CD4-positive, alpha-beta T cell treated with Interleukin-17A for 1 hour (primary cell): ENCODE data around the gene MAPRE2.
"Not testable (repeated sequence)": the region's sequence is repeated elsewhere in the genome, so short reads cannot be mapped to it uniquely, and the experiment has no call there.

Experiments
- DNase-seq: peaks from one replicate; pipeline ENCODE4 v3.0.0-alpha.2; 2020

MAPRE2 gene

GRCh38 chr18:35127201-35127600 is 86.0 kb downstream of the MAPRE2 start:
- no peak for DNase-seq

GRCh38 chr18:35128675-35129074 is 87.5 kb downstream of the MAPRE2 start:
- DNase-seq: no peak

DNA sequence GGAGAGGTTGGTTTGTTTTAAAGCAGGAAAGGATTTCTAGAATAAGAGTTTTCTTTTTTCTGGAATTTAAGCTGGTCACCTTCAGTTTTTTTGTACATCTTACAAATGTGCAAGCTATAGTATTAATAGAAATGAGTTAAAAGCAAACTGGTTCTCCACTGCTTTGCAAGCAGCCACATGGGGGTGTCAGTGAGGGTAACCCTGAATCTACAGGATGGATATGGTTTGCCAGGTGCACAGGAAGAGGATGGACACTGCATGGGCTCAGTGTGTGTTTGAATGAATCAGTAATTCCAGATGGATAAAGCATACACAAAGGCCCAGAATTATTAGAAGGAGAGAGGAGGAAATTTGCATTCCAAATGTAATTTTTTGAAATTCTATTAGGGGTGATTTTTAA is 89.0 kb downstream of the MAPRE2 start:
- no peak for DNase-seq

DNA sequence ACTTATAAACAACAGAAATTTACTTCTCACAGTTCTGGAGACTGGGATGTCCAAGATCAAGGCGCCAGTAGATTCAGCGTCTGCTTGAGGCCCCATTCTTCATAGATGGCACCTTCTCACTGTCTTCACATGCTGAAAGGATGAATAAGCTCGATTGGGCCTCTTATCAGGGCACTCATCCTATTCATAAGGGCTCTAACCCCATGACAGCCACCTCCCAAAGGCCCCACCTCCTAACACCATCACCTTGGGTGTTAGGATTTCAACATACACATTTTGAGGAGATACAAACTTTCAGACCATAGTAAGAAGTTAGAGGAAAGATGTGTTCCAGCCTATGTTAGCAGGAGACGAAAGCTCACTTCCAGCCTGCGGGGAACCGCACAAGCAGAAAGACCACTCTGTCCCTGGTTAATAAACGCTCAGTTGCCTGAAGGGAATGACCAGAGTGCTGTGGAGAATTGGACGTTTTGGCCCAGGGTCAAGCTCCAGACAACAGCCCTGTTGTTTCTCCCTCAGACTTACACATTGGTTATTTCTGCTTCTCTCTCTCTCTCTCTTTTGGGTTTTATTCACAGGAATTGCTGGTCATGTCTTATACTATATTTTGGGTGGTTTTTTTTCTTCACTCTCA is 90.3 kb downstream of the MAPRE2 start:
- DNase-seq: no peak

DNA sequence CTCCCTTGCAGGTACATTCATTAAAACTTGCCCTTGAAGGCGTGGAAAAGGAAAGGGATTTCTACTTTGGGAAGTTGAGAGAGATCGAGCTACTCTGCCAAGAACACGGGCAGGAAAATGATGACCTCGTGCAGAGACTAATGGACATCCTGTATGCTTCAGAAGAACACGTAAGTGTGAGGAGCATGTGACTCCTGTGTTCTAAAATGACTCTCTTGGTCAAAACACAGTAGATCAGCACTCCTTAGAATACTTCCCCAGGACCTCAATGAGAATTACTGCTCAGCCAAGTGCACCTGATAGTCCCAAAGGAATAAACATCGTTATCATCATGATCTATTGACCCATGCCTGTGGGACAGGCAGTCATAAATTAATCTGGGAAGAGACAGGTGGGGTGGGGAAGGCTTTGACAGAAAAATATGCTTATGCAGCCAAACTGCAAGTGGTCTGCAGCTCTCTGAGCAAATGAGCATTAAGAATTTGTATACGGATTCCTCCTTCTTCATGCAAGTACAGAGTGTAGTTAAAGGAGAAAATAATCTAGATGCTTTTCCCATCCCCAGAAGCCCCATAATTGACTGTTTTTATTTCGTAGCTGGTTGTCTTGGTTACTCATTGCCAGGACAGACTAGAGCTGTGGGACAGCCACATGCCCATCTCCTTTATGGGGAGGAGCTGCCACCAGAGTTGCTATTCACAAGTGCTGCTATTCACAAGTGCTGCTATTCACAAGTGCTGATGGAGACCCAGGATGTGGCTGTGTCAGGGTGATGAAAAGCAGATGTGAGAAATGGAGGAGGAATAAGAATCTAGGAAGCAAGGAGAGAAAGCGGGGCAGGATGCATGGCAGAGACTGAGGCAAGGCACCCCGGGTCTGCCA is 91.0 kb downstream of the MAPRE2 start:
- DNase-seq: no peak

DNA sequence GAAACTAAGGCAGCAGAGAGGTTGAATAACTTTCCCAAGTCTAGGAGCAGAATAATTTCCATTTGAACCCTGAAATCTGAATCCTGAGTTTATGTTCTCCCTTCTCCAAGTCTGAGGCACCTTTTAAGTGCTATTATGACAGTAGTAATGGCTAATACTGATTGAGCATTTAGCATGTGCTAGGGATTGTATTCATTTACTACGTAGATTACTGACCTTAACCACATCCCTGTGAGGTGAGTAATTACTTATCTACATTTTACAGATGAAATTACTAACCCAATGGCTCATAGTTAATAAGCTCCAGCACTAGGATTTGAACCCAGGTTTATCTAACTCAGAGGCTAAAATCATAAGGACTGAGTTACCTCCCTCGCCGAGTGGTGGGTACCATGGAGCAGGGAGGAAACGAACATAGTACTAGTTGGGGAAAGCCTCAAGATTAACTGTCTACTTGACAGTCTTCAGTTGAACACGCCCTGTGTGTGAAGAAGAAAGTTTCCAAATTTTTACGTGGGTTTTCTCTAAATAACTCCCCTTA is 93.0 kb downstream of the MAPRE2 start:
- no peak for DNase-seq

DNA sequence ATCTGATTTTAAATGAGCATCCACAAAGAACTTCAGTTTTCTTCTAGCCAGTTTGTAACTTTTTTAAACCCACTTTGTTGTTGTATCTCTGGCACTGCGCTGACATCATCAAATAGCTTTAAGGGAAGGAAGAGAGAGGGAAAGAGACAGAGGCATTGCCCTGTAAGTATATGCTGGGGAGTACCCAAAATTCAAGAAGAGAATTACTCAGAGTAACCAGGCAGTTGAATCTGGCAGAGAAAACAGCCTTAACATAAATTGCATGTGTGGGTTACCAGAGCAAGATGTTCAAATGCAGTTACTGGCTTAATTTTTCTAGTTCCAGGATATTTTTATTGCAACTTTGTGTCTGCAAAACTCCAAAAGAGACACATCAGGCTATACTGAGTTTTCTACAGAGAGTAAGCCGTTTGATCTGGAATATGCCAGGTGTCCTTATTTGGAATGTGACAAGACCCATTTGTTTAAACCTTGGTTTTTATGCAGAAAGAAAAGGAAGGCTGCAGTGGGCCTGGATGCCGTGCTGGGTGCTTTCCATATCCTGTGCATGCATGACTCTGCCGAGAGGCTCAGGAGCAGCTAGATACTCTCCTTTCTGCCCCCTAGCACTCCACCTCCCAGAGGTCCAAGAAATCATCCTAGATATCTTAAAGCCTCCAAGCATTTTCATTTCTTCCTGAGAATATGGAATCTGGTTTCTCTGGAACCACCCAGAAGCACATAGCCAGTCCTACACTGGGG is 93.7 kb downstream of the MAPRE2 start:
- no peak for DNase-seq

DNA sequence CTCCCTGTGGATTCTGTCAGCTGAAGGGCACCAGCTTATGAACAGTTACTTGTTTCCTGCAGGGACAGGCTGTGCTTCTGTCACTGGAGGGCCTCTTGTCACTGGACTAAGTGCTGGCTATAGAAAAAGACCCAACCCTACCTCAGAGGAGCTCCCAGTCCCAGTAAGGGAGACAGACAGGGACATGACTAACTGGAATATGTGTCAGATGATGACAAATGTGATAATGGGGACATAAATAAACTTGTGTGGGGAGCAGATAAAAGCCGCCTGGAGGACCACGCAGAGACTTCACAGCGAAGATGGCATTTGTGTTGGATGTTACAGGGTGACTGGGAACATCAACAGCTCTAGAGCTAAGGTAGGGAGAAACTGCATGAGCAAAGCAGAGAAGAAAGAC is 95.0 kb downstream of the MAPRE2 start:
- no peak for DNase-seq

- DNase-seq: no peak
Measured at GRCh38 chr18:35136885-35137284, 95.7 kb downstream of the MAPRE2 start.

DNA sequence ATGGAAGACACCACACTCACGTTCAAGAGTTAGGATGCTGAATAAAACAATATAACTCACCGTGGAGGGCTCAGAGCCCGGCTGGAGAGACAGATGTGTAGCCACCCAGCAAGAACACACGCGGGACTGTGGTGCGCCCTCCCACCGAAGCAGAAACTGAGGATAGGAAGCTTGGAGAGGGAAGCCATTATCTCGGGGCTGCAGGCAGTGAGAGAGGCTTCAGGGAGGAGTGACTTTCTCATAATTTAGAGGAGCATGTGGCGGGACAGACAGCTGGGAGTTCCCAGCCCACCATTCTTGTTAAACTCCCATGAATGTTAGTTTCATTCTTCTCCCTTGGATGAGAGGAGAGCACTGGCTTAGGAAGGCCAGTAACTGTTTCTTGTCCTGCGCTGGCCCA is 96.4 kb downstream of the MAPRE2 start:
- no peak for DNase-seq

DNA sequence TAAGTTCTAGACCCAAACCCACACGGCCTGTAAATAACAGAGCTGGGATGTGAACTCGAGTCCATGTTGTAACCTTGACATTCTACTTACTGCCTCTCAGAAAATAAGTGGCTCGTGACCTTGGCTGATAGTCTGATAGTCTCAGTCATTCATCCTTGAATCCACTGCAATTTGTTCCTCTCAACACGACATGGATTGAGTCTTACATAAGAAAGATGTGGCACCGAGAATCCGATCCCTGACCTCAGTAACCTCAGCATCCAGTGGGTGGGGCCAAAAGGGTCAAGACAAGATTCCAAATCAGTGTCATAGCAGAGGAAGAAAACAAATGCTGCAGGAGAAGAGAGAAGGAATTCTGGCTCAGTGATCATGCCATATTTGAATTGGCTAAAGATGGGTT is 97.6 kb downstream of the MAPRE2 start:
- DNase-seq: no peak

DNA sequence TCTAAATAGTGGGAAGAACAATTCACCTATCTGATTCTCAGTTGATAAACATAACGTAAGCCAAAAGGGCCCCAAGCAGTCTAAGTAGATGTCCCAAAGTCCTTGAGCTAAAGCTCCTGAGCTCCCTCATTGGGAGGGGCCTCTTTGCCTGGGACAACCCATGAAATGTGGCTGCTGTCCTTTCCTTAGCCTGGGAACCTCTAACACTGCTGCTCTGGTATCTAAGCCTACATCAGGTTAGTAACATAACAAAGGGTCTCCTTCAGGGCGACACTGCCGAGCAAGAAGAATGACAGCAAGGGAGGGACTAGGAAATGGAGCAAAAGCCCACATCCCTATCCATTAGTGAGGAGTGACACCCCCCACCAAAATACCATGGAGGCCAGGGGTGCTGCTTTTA is 98.3 kb downstream of the MAPRE2 start:
- DNase-seq: no peak

GRCh38 chr18:35141077-35141476 is 99.9 kb downstream of the MAPRE2 start:
- DNase-seq: no peak

DNA sequence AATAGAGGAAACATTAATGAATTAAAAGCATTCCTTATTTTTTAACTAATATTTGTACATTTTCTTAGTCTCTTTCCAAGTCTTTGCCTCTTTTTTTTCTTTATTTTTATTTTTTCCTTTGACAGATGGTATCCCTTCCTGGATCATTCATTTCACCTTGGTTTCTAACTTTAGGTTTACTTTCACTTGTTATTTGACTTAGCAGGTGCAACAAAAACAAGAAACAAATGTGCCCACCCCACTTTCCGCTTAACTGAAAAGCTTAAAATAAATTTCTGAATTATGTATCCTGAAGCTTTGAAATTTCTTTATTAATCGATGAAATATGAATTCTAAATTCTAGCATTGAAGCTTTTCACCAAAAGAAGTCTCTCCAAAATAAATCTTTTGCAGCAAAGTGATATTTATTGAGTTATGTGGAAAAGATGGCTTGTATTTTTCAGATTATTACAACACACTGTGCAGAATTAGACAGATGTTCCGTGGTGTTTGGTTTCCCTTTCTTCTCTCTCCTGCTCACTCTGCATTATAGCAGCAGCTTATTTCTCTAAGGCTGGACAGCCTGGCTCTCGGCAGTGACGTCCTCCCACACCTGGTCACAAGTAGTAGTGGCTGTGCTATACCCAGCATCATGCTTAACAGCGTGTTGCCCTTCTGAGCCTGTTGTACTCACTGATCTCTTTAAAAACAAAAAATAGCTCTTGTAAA is 100.5 kb downstream of the MAPRE2 start:
- DNase-seq: no peak

GRCh38 chr18:35142275-35142615 is 101.0 kb downstream of the MAPRE2 start:
- no peak for DNase-seq

DNA sequence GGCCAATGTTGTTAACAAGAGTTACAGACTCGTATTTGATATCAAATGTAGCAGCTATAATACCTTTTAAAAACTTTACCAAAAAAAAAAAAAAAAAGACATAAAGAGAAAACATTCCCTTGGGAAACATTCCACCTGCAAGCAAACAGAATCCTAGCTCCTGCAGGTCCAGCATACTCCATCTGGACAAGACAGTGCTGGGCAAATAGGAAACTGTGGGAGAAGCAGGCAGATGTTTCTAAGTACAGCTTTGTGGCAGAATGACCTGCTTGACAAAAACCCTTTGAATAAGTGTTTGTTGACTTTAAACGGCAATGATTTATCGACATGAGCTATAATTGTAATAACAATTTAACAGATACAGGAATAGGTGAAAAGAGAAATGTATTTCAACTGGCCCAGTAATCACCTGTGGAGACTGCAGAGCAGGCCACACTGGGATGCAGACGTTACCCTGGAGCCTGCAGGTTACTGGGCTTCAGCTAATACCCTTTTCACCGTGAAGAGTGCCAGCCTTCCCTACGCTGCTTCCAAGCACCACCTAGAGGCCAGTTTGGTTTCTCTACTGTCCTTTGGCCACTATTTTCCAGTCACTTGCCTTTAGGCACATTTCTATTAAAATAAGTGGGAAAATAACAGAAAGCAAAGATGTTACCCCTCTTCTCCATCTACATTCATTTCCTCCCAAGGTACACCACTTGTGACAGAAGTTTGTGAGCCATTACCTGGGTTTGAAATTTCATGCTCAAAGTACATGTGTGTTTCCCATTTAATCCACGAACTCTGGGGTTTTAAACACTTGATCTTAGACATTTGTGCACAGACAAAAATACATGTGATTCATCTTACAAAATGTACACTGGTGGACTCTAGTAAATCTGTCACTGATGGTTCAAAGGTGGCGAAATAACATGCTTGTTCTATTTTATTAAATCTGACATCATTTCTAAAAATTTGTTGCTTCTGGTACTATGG is 102.7 kb downstream of the MAPRE2 start:
- DNase-seq: peak; percentile 49

GRCh38 chr18:35144698-35145097 is 103.5 kb downstream of the MAPRE2 start:
- no peak for DNase-seq

DNA sequence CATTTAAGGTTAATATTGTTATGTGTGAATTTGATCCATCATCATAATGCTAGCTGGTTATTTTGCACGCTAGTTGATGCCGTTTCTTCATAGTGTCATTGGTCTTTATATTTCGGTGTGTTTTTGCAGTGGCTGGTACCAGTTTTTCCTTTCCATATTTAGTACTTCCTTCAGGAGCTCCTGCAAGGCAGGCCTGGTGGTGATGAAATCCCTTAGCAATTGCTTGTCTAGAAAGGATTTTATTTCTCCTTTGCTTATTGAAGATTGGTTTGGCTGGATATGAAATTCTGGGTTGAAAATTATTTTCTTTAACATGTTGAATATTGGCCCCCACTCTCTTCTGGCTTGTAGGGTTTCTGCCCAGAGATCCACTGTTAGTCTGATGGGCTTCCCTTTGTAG is 109.0 kb downstream of the MAPRE2 start:
- not testable (repeated sequence) for DNase-seq

- no peak for DNase-seq
Measured at GRCh38 chr18:35153609-35154272, 112.5 kb downstream of the MAPRE2 start.

DNA sequence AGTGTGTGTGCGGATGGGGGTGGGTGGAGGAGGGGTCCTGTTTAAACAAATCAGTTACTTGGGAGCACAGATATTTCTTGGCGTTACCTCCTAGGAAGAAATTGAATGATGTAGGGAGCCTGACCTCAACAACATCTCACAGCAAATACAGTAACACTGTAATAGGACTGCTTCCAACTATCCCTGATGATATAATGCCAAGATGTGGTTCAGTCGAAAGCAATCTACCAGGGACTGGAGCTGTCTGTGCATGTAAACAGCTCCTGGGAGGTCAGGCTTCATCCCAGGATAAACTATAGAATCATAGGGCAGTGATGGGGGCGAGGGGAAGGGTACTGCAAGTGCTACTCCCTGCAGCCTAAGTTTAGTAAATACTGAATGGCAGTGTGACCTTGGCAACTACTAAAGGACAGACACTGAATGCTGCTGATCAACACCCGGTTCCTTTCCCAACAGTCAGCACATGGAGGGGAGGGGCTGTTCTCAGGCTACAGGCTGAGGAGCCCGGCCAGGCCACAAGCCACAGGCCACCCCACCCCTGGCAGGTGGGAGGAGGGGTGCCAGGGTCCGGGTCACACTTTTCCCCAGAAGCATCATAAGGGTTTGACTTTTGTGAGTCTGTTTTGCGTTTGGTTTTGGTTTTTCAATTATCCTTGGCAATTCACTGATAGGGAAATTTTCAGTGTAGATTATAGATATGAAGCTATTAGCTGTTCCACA is 114.3 kb downstream of the MAPRE2 start:
- no peak for DNase-seq
